GM18867 (cell line): Measurements from ENCODE around the gene C10orf143.
"Not testable (repeated sequence)": the region's sequence is repeated elsewhere in the genome, so short reads cannot be mapped to it uniquely, and the experiment has no call there.

Source experiments
- ATAC-seq: cut with Tn5 transposase; IDR thresholded peaks from one replicate; pipeline ENCODE4 v1.9.1; 2021; ENCODE audit warnings: mild to moderate bottlenecking, moderate library complexity; ENCODE audit not compliant: unreplicated experiment

C10orf143 gene

DNA sequence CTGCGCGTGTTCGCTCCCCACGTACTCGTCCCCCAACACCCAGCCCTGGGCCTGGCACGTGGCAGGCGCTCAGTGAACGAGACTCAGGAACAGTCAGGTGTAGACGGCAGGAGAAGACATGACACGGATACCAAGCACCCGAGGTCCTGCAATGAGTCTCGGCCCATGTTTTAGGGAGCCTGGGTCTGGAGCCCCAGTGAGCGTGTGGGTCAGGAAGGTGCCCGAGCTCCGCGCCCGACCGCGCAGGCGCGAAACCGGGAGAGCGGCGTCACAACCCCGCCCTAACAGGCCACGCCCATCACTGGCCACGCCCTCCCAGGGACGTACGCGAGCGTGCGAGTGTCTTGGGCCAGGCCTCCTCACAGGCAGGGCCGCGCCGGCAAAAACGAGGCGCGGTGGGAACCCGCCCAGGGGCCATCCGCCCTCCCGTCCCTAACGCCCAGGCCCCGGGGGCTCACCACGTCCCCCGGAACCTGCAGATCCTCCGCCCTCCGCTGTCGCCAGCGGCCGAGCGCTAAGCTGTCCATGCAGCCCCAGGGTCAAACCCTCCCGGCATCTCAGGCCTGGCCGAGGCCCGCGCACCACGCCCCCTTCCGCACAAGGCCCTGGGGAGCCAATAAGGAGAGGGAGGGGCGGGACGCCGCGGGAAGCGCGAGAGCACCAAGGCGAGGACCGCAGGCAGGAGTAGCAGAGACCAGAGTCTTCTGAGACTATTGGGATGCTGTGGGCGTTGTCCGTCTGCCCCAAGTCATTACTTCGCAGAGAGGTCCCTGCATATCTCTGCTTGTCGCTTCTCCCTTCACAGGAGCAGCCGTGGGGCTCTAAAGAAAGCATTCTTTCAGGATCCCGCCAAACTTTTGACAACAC lies at the start of gene C10orf143:
C10orf143 (minus strand) TSS at position 585 of the 867 bp plus-strand sequence; CDS start at position 527, 58 bp downstream.
- ATAC-seq, result peak; percentile 81

DNA sequence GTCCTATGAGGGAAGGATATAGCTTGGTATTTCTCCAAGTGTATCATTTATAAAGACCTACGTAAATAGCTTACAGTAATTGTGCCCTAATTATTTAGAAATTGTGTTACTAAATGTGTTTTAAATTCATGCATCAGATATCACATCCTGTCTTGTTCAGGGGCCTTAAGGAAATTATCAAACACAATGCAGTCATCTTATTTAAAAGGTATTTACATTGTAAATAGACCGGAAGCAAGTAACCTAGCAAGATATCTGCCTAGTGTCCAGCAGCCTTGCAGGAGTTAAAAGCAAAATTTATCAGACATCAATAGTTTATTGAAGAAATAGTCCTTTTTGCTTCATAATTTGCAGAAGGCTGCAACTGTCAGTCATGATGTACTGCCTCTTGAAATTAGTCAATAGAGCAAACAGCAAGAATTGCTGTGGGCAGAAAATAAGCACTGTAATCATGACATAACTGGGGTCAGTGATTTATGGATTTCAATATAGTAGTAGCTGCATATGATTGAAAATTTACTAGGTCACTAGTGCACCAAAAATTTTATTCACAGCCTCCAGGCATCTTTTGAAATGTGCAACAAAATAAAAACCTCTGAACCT lies 48.7 kb upstream of the C10orf143 start:
- ATAC-seq, result no peak

DNA sequence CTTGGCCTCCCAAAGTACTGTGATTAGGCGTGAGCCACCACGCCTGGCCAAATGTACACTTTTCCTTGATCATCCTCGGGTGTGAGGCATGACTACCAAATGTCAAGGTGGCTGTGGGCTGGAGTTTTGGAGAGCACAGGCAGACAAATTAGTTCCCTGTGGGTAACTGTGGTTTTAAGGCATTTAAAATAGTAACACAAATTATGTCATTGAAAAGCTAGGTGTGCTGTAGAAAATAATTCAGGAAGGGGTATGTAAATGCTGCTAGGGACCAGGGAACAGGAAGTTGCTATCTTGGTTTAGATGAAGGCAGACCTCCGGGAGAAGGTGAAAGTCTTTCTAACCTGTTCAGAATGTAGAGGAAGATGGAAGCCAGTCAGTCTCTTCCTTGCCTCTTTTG lies 35.4 kb upstream of the C10orf143 start:
- ATAC-seq, result no peak

DNA sequence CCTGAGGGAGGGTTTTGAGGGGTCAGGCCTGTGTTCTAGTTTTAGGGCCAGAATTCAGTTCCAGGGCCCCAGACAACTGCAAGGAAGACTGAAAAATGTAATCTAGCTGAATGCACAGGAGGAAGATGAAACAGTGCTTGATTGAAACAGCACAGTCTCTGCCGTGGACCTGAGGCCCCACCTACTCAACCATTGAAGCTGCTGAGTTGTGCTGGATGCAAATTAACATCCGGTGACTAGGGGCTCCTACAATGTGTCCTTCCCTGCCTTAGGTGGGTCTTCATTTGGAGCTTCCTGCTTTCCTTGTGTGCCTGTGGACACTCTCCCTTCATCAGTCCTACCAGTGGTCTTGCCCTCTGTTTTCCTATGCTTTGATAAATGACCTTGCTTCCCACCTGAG lies 31.2 kb upstream of the C10orf143 start:
- ATAC-seq, result peak; percentile 88

DNA sequence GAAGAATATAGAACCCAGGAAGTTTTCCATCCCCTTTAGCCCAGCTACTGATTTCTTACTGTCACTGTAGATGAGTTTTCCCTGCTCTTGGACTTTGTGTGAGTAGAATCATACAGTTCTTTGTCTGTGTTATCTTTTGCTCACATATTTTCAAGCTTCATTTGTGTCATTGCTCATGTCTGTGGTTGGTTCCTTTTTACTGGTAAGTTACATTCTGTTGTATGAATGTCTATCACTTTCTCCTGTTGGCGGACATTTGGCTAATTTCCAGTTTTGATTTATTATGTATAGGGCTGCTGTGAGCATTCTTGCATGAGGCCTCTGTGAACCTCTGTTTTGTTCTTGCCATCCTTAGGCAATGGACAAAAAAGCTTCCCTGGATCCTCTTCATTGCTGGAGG lies 30.8 kb upstream of the C10orf143 start:
- peak; percentile 33 for ATAC-seq

DNA sequence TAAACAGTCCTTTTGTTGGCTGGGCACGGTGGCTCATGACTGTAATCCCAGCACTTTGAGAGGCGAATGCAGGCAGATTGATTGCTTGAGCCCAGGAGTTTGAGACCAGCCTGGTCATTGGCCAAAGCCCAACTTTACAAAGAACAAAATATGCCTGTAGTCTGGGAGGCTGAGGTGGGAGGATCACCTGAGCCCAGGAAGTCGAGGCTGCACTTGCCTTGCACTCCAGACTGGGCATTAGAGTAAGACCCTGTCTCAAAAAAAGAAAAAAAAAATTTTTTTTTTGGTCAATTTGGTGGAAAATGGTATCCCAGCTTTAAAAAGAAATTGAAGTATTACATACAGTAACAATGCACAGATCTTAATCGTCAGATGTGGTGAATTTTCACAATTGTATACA lies 30.4 kb upstream of the C10orf143 start:
- no peak for ATAC-seq

DNA sequence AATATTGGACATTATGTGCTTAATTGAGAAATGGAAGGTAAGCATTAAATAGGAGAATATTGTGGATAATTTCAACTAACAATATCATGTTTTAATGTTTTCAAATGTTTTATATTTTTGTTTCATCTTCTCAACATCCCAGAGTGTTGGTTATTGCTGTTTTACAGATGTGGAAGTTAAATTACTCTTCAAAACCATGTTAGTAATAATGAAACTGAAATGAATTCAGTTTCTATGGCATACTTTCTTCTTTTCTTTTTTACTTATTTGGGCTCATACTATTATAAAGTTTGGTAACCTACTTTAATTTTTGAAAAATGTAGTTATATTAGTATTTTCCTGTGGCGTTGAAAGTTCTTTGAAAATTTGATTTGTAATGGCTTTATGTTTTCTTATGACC lies 29.8 kb upstream of the C10orf143 start:
- ATAC-seq, result peak; percentile 20

DNA sequence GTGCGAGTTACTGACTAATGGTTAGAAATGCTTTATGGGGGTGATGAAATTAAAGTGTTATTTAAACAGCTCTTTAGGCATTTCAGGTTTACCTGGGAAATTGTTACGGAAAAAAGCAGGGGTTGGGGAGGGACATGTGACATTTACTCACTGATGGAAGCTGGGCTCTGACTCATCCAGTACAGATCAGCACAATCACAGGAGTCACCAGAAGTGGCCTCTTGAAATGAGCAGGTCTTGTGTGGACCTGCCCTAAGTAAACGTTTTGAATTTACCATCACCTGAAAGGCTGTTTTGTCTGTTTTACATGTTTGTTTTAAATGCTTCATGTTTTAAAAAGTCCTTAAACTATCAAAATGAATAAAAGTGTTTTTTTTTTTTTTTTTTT lies 27.8 kb upstream of the C10orf143 start:
- ATAC-seq, result no peak

DNA sequence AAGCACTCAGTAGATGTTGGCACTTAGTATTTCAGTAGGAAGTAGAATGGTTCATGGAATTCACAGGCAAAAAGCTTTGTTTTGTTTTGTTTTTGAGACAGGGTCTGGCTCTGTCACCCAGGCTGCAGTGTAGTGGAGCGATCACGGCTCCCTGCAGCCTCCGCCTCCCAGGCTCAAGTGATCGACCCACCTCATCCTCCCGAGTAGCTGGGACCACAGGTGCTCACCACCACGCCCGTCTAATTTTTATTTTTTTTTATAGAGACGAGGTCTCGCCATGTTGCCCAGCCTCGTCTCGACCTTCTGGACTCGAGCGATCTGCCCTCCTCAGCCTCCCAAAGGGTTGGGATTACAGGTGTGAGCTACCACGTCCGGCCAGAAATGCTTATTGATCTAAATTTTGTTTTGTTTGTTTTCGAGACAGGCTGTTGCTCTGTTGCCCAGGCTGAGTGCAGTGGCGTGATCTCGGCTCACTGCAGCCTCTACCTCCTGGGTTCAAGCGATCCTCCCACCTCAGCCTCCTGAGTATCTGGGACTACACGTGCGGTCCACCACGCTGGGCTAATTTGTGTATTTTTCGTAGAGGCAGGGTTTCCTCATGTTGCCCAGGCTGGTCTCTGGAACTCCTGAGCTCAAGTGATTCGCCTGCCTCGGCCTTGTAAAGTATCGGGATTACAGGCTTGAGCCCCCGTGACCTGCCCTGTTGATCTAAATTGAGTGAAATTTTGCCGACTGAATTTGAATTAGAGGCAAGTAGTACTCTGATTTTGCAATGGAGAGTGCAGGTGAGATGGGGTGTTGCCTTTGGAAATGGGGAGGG lies 27.2 kb upstream of the C10orf143 start:
- ATAC-seq, result no peak

DNA sequence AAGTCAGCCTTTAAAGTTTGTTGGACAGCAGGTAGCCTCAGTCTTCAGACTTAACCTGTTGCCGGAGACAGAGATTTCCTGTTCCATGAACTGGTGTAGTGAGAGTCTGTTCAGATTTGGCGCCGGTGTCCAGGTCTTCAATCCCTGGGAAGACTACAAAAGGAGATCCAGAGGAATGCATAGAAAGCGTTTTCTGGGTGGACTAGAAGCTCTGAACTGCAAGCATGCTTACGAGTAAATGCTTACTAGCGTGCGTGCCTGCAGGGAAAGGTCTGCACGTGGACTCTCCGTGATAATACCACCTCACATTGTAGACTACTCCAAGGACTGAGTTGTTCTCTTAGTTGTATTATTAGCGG lies 26.4 kb upstream of the C10orf143 start:
- no peak for ATAC-seq

DNA sequence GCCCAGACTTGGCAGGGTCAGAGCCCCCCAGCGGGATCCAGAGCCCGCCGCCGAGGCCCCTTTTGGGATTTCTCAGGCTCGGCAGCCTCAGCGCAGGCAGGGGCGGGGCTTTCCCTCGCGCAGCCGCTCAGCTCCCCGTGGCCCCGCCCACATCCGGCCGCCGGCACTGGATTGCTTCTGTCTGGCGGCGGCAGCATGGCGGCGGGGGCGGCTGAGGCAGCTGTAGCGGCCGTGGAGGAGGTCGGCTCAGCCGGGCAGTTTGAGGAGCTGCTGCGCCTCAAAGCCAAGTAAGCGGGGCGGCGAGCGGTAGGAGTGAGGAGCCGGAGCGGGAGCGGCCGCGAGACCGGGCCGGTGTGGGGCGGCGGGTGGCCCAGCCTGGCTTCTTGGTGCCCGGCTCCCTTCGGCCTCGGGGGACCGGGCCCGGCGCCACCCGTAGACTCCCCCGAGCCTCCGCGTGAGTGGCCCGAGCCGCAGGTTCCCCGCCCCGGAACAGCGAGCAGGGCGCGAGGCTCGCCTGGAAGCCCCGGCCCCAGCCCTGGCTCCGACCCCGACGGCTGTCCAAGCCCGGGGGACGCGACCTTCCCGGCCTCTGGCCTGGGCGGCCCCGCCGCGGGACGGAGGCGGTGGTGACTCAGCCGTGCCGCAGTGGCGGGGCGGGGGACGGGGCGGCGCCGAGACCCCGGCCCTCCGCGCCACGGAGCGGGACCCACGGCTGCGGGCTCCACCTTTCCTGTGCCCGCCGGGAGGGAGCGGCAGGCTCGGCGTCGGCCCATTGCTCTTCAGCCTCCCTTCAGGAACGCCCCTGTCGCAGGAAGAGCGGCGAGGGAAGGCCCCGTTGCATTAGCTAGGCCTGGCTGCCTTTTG lies 25.8 kb upstream of the C10orf143 start, which contains the start of gene GLRX3:
GLRX3 (plus strand) TSS at position 166 of the 864 bp plus-strand sequence; CDS start at position 196, 30 bp downstream.
- ATAC-seq, result peak; percentile 89

DNA sequence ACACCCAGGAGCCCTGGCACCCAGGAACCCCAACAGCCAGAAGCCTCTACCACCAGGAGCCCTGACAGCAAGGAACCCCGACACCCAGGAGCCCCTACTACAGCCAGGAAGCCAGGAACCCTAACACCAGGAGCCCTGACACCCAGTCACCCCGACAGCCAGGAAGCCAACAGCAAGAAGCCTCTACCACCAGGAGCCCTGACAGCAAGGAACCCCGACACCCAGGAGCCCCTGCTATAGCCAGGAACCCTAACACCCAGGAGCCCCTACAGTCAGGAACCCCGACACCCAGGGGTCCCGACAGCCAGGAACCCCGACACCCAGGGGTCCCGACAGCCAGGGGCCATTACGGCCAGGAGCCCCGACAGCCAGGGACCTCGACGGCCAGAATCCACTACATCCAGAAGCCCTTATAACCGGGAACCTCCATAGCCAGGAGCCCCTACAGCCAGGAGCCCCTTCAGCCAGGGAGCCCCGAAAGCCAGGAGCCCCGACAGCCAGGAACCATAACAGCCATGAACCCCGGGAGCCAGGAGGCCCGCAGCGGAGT lies 25.1 kb upstream of the C10orf143 start:
- peak; percentile 20 for ATAC-seq

DNA sequence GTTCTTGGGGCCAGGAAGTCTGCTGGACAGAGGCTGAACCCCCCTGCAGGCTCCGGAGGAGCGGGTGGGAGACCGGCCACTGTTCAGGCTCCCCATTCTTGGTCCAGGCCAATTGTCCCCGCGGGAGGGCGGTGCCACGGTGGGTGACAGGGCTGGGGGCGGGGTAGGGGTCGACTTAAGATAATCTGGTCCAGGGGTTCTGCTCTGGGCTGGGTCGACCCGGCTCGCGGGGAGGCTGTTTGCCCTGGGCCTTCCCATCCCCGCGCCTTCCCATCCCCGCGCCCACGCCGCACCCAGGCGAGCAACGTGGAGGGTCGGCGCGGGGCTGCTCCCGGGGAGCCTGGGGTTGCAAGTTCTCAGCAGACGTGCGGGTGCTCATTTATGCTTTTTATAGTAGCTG lies 18.3 kb upstream of the C10orf143 start:
- ATAC-seq, result no peak

DNA sequence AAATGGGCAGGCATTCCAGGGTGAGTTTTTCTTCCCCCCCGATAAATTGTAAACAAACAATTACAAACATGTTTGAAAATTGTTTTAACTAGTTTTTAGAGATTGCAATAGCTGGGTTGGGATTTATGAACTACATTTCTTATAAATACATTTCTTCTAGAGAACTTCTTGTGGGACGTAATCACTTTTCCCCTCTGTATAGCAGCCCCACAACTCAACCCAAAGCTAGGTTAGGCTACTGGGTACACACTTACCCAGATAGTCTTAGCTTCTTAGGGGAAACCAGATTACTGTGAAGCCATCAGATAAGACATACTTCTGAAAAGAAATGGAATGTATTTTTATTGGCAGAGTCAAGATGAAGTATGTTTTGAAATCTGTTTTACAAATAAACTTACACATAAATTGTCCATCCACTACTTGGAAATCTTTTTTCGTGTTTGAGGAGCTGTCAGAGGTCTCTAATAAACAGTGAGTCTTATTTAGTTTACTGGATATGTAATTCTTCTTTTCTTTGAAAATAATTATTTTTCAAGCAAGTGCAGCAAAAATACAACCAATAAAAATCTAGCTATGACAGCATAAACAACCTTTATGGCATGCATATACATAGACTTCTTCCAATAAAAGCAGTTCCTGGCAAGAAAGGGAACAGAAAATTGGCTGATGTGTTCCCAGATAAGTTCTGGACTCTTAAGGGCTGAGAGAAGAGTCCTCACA lies 17.6 kb upstream of the C10orf143 start:
- no peak for ATAC-seq

DNA sequence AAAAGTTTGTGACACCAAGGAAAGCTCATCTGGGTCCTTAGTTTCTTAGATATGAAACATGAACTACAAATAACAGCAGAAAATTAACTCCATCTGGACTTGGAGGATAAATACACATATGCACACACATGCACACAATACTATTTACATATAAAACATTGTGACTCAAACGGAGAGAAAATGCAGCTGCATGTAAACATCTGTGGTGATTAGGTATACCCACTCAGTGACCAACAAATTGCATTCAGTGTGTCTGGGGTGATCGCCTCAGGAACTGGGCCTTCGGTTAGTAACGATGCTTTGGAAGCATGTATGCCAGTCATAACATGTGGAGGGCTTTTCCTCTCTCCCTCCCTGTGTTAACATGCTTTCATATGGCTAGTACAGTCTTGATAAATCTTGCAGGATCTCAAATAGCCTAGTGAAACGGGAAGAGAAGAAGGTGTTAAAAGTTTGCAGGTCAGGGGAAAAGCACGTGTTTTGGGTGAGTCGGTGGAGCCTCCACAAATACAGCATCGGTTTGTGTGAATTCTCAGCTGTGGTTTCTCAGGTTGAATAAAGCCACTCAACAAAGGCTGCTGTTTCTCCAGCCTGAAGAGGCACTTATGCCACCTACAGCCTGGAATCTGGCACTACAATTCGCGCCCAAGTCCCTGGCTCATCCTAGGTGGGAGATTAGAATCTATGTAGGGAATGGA lies 16.9 kb upstream of the C10orf143 start:
- peak; percentile 99 for ATAC-seq

DNA sequence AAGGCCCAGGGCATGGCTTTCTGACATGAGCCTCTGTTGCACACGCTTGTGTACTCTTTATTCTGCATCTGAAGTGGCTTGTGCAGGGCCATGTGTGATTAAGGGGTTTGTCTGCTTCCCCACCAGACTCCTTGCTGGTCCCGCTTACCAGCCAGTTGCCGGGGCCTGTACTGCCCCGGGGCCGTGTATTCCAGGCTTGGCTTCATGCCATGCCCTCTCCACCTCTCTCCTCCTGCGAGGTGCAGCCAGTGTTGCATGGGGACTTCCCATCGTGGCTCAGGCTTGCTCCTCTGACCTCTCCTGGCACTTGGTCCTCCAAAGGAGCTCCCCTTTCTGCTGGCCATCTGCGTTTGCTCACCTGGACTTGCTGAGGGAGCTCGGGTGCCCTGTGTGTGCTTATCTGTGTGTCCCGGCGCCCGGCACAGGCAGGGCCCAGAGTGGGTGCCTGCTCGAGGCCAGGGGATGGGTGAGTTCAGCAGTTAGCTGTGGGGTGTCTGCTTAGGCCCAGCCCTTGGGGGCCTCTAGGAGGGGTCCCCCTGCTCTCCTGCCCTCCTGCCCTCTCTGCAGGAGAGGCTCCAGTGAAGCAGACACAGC lies 11.0 kb upstream of the C10orf143 start:
- no peak for ATAC-seq

DNA sequence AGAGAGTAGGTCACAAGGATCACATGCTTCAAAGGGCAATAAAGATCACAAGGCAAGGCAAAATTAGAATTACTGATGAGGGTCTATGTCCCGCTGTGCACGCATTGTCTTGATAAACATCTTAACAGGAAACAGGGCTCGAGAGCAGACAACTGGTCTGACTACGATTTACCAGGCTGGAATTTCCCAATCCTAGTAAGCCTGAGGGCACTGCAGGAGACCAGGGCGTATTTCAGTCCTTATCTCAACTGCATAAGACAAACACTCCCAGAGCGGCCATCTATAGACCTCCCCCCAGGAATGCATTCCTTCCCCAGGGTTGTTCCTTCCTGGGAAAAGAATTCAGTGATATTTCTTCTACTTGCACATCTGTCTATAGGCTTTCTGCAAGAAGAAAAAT lies 6.9 kb upstream of the C10orf143 start:
- ATAC-seq, result not testable (repeated sequence)

DNA sequence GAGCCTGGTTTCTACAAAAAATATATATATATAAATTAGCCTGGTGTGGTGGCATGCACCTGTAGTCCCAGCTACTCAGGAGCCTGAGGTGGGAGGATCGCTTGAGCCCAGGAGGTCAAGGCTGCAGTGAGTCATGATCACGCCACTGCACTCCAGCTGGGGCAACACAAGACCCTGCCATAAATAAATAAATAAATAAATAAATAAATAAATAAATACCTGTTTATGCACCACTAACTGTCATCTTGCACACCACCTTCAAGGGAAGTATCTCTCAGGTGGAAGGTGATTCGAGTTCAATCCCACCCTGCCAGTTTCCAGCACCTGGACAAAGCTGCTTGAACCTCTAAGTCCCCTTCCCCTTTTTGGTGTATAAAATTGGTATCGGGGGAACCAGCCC lies 6.3 kb upstream of the C10orf143 start:
- ATAC-seq, result not testable (repeated sequence)

DNA sequence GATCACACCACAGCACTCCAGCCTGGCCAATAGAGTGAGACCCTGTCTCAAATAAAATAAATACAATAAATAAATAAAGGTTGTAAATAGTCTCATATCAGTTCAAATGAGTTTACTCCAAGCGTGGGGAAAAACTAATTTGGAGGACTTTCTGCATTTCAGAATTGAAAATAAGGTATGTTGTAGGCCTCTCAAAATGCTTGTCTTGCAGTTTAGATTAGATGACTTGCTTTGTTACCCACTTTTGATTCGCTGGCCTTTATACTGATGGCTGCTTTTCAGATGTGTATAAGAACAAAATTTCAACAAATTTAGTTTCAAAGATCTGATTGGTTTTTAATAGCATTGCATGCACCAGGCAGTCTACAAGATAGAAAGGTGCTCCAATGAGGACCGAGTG lies 2.2 kb upstream of the C10orf143 start:
- ATAC-seq, result no peak
